LNCaP clone FGC (cell line): ENCODE data around the gene HEPH.
"Not testable (repeated sequence)": the region's sequence is repeated elsewhere in the genome, so short reads cannot be mapped to it uniquely, and the experiment has no call there.

Source experiments
- DNase-seq: peaks from one replicate; pipeline ENCODE4 v3.0.0-alpha.2; 2011; ENCODE audit warnings: low read depth
- H3K4me3 ChIP-seq: 2 replicates; pipeline ENCODE4 v1.5.1; 2011; ENCODE audit warnings: mild to moderate bottlenecking, low read depth, low read length, control low read depth
- TF ChIP-seq, protein P1 (sequence below): IDR thresholded peaks from 2 replicates; pipeline ENCODE4 v1.5.1; 2012; ENCODE audit warnings: mild to moderate bottlenecking; ENCODE audit not compliant: control insufficient read depth, insufficient read depth; ENCODE audit errors: extremely low read depth

Gene HEPH, protein sequence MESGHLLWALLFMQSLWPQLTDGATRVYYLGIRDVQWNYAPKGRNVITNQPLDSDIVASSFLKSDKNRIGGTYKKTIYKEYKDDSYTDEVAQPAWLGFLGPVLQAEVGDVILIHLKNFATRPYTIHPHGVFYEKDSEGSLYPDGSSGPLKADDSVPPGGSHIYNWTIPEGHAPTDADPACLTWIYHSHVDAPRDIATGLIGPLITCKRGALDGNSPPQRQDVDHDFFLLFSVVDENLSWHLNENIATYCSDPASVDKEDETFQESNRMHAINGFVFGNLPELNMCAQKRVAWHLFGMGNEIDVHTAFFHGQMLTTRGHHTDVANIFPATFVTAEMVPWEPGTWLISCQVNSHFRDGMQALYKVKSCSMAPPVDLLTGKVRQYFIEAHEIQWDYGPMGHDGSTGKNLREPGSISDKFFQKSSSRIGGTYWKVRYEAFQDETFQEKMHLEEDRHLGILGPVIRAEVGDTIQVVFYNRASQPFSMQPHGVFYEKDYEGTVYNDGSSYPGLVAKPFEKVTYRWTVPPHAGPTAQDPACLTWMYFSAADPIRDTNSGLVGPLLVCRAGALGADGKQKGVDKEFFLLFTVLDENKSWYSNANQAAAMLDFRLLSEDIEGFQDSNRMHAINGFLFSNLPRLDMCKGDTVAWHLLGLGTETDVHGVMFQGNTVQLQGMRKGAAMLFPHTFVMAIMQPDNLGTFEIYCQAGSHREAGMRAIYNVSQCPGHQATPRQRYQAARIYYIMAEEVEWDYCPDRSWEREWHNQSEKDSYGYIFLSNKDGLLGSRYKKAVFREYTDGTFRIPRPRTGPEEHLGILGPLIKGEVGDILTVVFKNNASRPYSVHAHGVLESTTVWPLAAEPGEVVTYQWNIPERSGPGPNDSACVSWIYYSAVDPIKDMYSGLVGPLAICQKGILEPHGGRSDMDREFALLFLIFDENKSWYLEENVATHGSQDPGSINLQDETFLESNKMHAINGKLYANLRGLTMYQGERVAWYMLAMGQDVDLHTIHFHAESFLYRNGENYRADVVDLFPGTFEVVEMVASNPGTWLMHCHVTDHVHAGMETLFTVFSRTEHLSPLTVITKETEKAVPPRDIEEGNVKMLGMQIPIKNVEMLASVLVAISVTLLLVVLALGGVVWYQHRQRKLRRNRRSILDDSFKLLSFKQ

GRCh38 chrX:66163849-66164411 is at the start of gene HEPH:
TSS of gene HEPH (plus strand) at chrX:66164247. CDS start at chrX:66170571, 6,324 bp downstream.
- TF ChIP-seq, protein P1, sequence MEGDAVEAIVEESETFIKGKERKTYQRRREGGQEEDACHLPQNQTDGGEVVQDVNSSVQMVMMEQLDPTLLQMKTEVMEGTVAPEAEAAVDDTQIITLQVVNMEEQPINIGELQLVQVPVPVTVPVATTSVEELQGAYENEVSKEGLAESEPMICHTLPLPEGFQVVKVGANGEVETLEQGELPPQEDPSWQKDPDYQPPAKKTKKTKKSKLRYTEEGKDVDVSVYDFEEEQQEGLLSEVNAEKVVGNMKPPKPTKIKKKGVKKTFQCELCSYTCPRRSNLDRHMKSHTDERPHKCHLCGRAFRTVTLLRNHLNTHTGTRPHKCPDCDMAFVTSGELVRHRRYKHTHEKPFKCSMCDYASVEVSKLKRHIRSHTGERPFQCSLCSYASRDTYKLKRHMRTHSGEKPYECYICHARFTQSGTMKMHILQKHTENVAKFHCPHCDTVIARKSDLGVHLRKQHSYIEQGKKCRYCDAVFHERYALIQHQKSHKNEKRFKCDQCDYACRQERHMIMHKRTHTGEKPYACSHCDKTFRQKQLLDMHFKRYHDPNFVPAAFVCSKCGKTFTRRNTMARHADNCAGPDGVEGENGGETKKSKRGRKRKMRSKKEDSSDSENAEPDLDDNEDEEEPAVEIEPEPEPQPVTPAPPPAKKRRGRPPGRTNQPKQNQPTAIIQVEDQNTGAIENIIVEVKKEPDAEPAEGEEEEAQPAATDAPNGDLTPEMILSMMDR, result no peak
- no peak within 1 kb of the TSS for H3K4me3 ChIP-seq
- DNase-seq, result no peak

DNA sequence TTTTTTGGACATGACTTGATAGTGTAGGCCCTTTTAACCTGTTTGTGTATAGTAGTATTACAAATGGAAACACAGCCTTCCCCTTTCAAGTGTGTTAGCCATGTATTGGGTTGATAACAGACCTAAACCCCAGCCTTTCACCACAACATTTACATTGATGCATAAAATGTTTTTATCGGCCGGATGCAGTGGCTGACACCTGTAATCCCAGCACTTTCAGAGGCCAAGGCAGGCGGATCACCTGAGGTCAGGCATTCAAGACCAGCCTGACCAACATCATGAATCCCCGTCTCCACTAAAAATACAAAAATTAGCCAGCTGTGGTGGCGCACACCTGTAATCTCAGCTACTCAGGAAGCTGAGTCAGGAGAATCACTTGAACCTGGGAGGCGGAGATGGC is 45.3 kb upstream of the HEPH start:
- DNase-seq, H3K4me3 ChIP-seq: not testable (repeated sequence)

- DNase-seq, H3K4me3 ChIP-seq: not testable (repeated sequence)
Measured at GRCh38 chrX:66121354-66121753, 42.7 kb upstream of the HEPH start.

GRCh38 chrX:66126662-66127061 is 37.4 kb upstream of the HEPH start:
- no peak overlapping the region for H3K4me3 ChIP-seq
- TF ChIP-seq, protein P1, result no peak
- no peak for DNase-seq

DNA sequence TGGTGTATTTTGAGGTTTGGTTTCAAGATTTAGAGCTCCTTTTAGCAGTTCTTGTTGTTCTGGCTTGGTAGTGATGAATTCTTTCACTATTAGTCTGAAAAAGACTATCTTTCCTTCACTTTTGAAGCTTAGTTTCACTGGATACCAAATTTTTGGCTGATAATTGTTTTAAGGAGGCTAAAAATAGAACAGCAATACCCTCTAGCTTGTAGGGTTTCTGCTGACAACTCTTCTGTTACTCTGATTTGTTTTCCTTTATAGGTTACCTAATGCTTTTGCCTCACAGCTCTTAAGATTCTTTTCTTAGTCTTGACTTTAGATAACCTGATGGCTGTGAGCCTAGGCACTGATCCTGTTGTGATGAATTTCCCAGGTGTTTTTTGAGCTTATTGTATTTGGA is 33.6 kb upstream of the HEPH start:
- TF ChIP-seq, protein P1, result no peak
- no peak overlapping the region for H3K4me3 ChIP-seq
- no peak for DNase-seq

DNA sequence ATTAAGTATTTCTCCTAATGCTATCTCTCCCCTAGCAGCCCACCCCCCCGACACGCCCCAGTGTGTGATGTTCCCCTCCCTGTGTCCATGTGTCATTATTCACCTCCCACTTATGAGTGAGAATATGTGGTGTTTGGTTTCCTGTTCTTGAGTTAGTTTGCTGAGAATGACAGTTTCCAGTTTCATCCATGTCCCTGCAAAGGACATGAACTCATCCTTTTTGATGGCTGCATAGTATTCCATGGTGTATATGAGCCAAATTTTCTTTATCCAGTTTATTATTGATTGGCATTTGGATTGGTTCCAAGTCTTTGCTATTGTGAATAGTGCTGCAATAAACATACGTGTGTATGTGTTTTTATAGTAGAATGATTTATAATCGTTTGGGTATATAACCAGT is 28.8 kb upstream of the HEPH start:
- not testable (repeated sequence) for DNase-seq

GRCh38 chrX:66142351-66142750 is 21.7 kb upstream of the HEPH start:
- no peak overlapping the region for H3K4me3 ChIP-seq
- TF ChIP-seq, protein P1, result no peak
- no peak for DNase-seq

More for the DNA sequence above, 28.8 kb upstream of the HEPH start:
- not testable (repeated sequence) for H3K4me3 ChIP-seq

GRCh38 chrX:66144258-66144657 is 19.8 kb upstream of the HEPH start:
- no peak overlapping the region for H3K4me3 ChIP-seq
- no peak for DNase-seq
- TF ChIP-seq, protein P1, result no peak
